Neural cell (in vitro differentiated cells): ENCODE data around the gene DMC1.

Experiments
- CTCF ChIP-seq: fragments of 450-650 bp; IDR thresholded peaks from 2 replicates; pipeline ENCODE4 v1.5.1; 2014; ENCODE audit warnings: antibody characterized with exemption, mild to moderate bottlenecking, moderate library complexity; ENCODE audit not compliant: poor library complexity, severe bottlenecking
- EP300 ChIP-seq: fragments of 450-650 bp; conservative IDR thresholded peaks from 2 replicates; pipeline ENCODE4 v1.6.1; 2014; ENCODE audit warnings: antibody characterized with exemption, mild to moderate bottlenecking, moderate library complexity; ENCODE audit not compliant: poor library complexity, severe bottlenecking
- EZH2 ChIP-seq: fragments of 200-600, 300-800 bp; shearing (Covaris generic), sonication (generic); IDR thresholded peaks from 2 replicates; pipeline ENCODE4 v1.6.1; 2014; ENCODE audit warnings: antibody characterized with exemption, low read length, borderline replicate concordance, mild to moderate bottlenecking; ENCODE audit not compliant: insufficient read depth, poor library complexity, severe bottlenecking
- RAD21 ChIP-seq: fragments of 450-650 bp; conservative IDR thresholded peaks from 2 replicates; pipeline ENCODE4 v1.6.1; 2014; ENCODE audit warnings: antibody characterized with exemption, mild to moderate bottlenecking, moderate library complexity
- TAF1 ChIP-seq: IDR thresholded peaks from 2 replicates; pipeline ENCODE4 v1.6.1; 2012; ENCODE audit warnings: low read depth

- no peak for TF ChIP-seq CTCF
- TF ChIP-seq RAD21 = no peak
- TF ChIP-seq EP300 = no peak
- no peak for TF ChIP-seq EZH2
- TF ChIP-seq TAF1 = no peak
Observed at GRCh38 chr22:38549101-38549894, 20.7 kb downstream of the DMC1 start.
